HUES48 (cell line): ENCODE measurements around the gene IKZF4.
A peak's percentile ranks its signal among the peaks of the same experiment; 100 is the strongest.
"Not testable (repeated sequence)": the region's sequence is repeated elsewhere in the genome, so short reads cannot be mapped to it uniquely, and the experiment has no call there.

Experiments used
- H3K27ac ChIP-seq: one replicate; pipeline ENCODE4 v1.7.0; 2013; ENCODE audit warnings: low read depth, low read length, inconsistent platforms
- H3K27me3 ChIP-seq: 2 replicates; pipeline ENCODE4 v1.6.1; 2013; ENCODE audit warnings: mild to moderate bottlenecking, low read length; ENCODE audit not compliant: control insufficient read depth, insufficient read depth
- H3K36me3 ChIP-seq: 2 replicates; pipeline ENCODE4 v1.6.1; 2013; ENCODE audit warnings: low read length; ENCODE audit not compliant: control insufficient read depth, insufficient read depth
- H3K4me1 ChIP-seq: 2 replicates; pipeline ENCODE4 v1.6.1; 2013; ENCODE audit warnings: mild to moderate bottlenecking, low read length; ENCODE audit not compliant: control insufficient read depth, insufficient read depth
- H3K4me3 ChIP-seq: 2 replicates; pipeline ENCODE4 v1.5.1; 2013; ENCODE audit warnings: mild to moderate bottlenecking, low read depth, low read length
- H3K9ac ChIP-seq: 2 replicates; pipeline ENCODE4 v1.6.1; 2013; ENCODE audit warnings: mild to moderate bottlenecking, low read depth, low read length, moderate library complexity
- H3K9me3 ChIP-seq: 2 replicates; pipeline ENCODE4 v1.6.1; 2013; ENCODE audit warnings: low read length; ENCODE audit not compliant: control insufficient read depth, insufficient read depth

IKZF4 gene

GRCh38 chr12:56020423-56021184, at the start of gene IKZF4:
TSS of gene IKZF4 (plus strand) at chr12:56021043. CDS start at chr12:56021494, 451 bp downstream.
- Histone ChIP-seq H3K9ac (peak within 1 kb of the TSS; percentile 39; the same call in 1 of the 2 replicates), H3K36me3 (peaks cover 17% of the 10 kb centered on the region), H3K4me1 (peaks cover 23% of the 10 kb centered on the region), H3K4me3 (peak within 1 kb of the TSS; percentile 51), H3K27ac (peak within 1 kb of the TSS; percentile 66), H3K27me3 (no peaks in the 10 kb centered on the region), H3K9me3 (no peaks in the 10 kb centered on the region)

- Histone ChIP-seq H3K27ac (peak overlapping the region; percentile 37), H3K4me3 (no peak overlapping the region), H3K9ac (no peak overlapping the region), H3K27me3 (no peaks in the 10 kb centered on the region), H3K36me3 (peaks cover 46% of the 10 kb centered on the region), H3K9me3 (no peaks in the 10 kb centered on the region), H3K4me1 (peaks cover 11% of the 10 kb centered on the region)
Measured at GRCh38 chr12:55972042-55972441, 48.8 kb upstream of the IKZF4 start.

GRCh38 chr12:55972456-55972855, 48.4 kb upstream of the IKZF4 start:
- H3K9ac ChIP-seq = no peak overlapping the region
- peak overlapping the region; percentile 53 for H3K4me3 ChIP-seq
- H3K4me1 ChIP-seq = peaks cover 10% of the 10 kb centered on the region

GRCh38 chr12:55972911-55973598, 47.8 kb upstream of the IKZF4 start:
- Histone ChIP-seq H3K27ac (peak overlapping the region; percentile 90), H3K4me3 (peak overlapping the region; percentile 53), H3K4me1 (peaks cover 7% of the 10 kb centered on the region; the same call in 1 of the 2 replicates), H3K36me3 (peaks cover 44% of the 10 kb centered on the region), H3K27me3 (no peaks in the 10 kb centered on the region), H3K9ac (no peak overlapping the region), H3K9me3 (no peaks in the 10 kb centered on the region)

More at GRCh38 chr12:55972456-55972855, 48.4 kb upstream of the IKZF4 start:
- Histone ChIP-seq H3K36me3 (peaks cover 46% of the 10 kb centered on the region), H3K9me3 (no peaks in the 10 kb centered on the region), H3K27ac (peak overlapping the region; percentile 90), H3K27me3 (no peaks in the 10 kb centered on the region)

- H3K4me3 ChIP-seq = peak within 1 kb of the TSS; percentile 81
- H3K27ac ChIP-seq = peak within 1 kb of the TSS; percentile 90
- H3K9ac ChIP-seq = peak within 1 kb of the TSS; percentile 57
- no peaks in the 10 kb centered on the region for H3K9me3 ChIP-seq
- no peaks in the 10 kb centered on the region for H3K27me3 ChIP-seq
- H3K4me1 ChIP-seq = peaks cover 7% of the 10 kb centered on the region; the same call in 1 of the 2 replicates
- peaks cover 39% of the 10 kb centered on the region for H3K36me3 ChIP-seq
Measured at GRCh38 chr12:55973599-55974307, 47.1 kb upstream of the IKZF4 start, which contains the start of gene RAB5B. TSS of gene RAB5B (plus strand) at chr12:55974078. CDS start at chr12:55986961, 12,883 bp downstream.

- H3K9me3 ChIP-seq = no peaks in the 10 kb centered on the region
Measured at GRCh38 chr12:55974308-55974730, 46.5 kb upstream of the IKZF4 start.

GRCh38 chr12:55978393-55978792, 42.5 kb upstream of the IKZF4 start:
- Histone ChIP-seq H3K27ac (no peak overlapping the region), H3K36me3 (peaks cover 28% of the 10 kb centered on the region), H3K27me3 (no peaks in the 10 kb centered on the region)

More at GRCh38 chr12:55974308-55974730, 46.5 kb upstream of the IKZF4 start:
- Histone ChIP-seq H3K36me3 (peaks cover 37% of the 10 kb centered on the region), H3K4me1 (peaks cover 7% of the 10 kb centered on the region; the same call in 1 of the 2 replicates), H3K4me3 (peak overlapping the region; percentile 81), H3K9ac (peak overlapping the region; percentile 57), H3K27ac (peak overlapping the region; percentile 88), H3K27me3 (no peaks in the 10 kb centered on the region)

GRCh38 chr12:55979069-55979468, 41.8 kb upstream of the IKZF4 start:
- Histone ChIP-seq H3K27ac (no peak overlapping the region), H3K4me3 (no peak overlapping the region), H3K9me3 (no peaks in the 10 kb centered on the region), H3K36me3 (peaks cover 33% of the 10 kb centered on the region), H3K9ac (no peak overlapping the region), H3K4me1 (no peaks in the 10 kb centered on the region), H3K27me3 (no peaks in the 10 kb centered on the region)

More at GRCh38 chr12:55978393-55978792, 42.5 kb upstream of the IKZF4 start:
- Histone ChIP-seq H3K9me3 (no peaks in the 10 kb centered on the region), H3K4me3 (no peak overlapping the region), H3K4me1 (no peaks in the 10 kb centered on the region), H3K9ac (no peak overlapping the region)

GRCh38 chr12:55981882-55982281, 39.0 kb upstream of the IKZF4 start:
- peaks cover 51% of the 10 kb centered on the region for H3K36me3 ChIP-seq
- H3K4me1 ChIP-seq, H3K9ac ChIP-seq, H3K4me3 ChIP-seq, H3K27ac ChIP-seq, H3K9me3 ChIP-seq, H3K27me3 ChIP-seq: not testable (repeated sequence)

GRCh38 chr12:55982319-55982936, 38.4 kb upstream of the IKZF4 start:
- H3K27me3 ChIP-seq = no peaks in the 10 kb centered on the region
- H3K9ac ChIP-seq = no peak overlapping the region
- H3K4me3 ChIP-seq = no peak overlapping the region
- no peaks in the 10 kb centered on the region for H3K9me3 ChIP-seq
- no peaks in the 10 kb centered on the region for H3K4me1 ChIP-seq
- peaks cover 55% of the 10 kb centered on the region for H3K36me3 ChIP-seq
- no peak overlapping the region for H3K27ac ChIP-seq
